SJCRH30 (cell line): ENCODE data around the gene FOXL1. TPM values are rescaled to one million over a fixed set of nuclear protein-coding genes. Genes with fewer than 3 reads are reported as not detected.

Source experiments
- DNase-seq, 2 experiments: peaks; one replicate each; pipeline ENCODE4 v3.0.0-alpha.2; 2015 to 2020
- H3K27ac ChIP-seq: fragments of 250-450 bp; sonication (Bioruptor Pico); 2 replicates; pipeline ENCODE4 v1.5.1; 2020; ENCODE audit warnings: mild to moderate bottlenecking, moderate library complexity
- H3K27me3 ChIP-seq: fragments of 250-450 bp; sonication (Bioruptor Pico); 2 replicates; pipeline ENCODE4 v1.5.1; 2020; ENCODE audit warnings: mild to moderate bottlenecking, moderate library complexity
- H3K36me3 ChIP-seq: fragments of 250-450 bp; sonication (Bioruptor Pico); 2 replicates; pipeline ENCODE4 v1.5.1; 2020; ENCODE audit warnings: mild to moderate bottlenecking, moderate library complexity
- H3K4me1 ChIP-seq: fragments of 250-450 bp; sonication (Bioruptor Pico); 2 replicates; pipeline ENCODE4 v1.5.1; 2020; ENCODE audit warnings: mild to moderate bottlenecking, moderate library complexity
- H3K4me3 ChIP-seq: fragments of 250-450 bp; sonication (Bioruptor Pico); 2 replicates; pipeline ENCODE4 v1.5.1; 2020; ENCODE audit warnings: mild to moderate bottlenecking, moderate library complexity
- H3K9me3 ChIP-seq: fragments of 250-450 bp; sonication (Bioruptor Pico); replicated peaks from 2 replicates; pipeline ENCODE4 v1.5.1; 2020; ENCODE audit warnings: mild to moderate bottlenecking, moderate library complexity
- total RNA-seq: library from RNA; depleted of rRNA; stranded (reverse); fragments of >200 nt; shearing (Covaris generic); gene quantifications from 2 replicates; pipeline ENCODE4 v1.2.3, GENCODE V29; 2014

FOXL1 gene
- total RNA-seq, 1 experiment from 2014 or later = 5.5 TPM

DNA sequence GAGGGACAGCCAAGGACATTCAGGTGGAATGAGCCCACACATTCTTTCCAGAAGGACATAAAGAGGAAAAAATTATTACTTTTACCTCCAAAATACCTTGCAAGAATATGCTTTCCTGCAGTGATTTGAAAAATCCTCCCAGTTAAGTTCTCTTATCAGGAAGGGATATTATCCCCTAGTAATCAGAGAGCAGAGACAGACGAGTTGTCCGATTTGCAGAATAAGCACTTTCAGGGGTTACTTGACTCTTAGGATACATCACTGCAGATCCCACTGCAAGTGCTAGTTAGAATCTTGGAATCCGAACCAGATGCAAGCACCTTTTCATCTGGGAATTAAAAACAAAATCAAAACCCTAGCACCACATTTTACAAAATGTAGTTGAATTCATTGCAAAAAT lies 33.6 kb downstream of the FOXL1 start:
- Histone ChIP-seq H3K36me3 (no peaks in the 10 kb centered on the region), H3K4me3 (no peak overlapping the region), H3K9me3 (no peaks in the 10 kb centered on the region), H3K27me3 (no peaks in the 10 kb centered on the region), H3K4me1 (peaks cover 4% of the 10 kb centered on the region; the same call in 1 of the 2 replicates), H3K27ac (no peak overlapping the region)
- no peak for DNase-seq

- no peak overlapping the region for H3K27ac ChIP-seq
Measured at GRCh38 chr16:86614699-86615098, 36.4 kb downstream of the FOXL1 start.

GRCh38 chr16:86616906-86617305 lies 38.6 kb downstream of the FOXL1 start:
- no peaks in the 10 kb centered on the region for H3K9me3 ChIP-seq

More at GRCh38 chr16:86614699-86615098, 36.4 kb downstream of the FOXL1 start:
- DNase-seq = no peak
- H3K9me3 ChIP-seq = no peaks in the 10 kb centered on the region
- H3K4me3 ChIP-seq = no peak overlapping the region
- no peaks in the 10 kb centered on the region for H3K36me3 ChIP-seq
- no peaks in the 10 kb centered on the region; the same call in 1 of the 2 replicates for H3K4me1 ChIP-seq
- H3K27me3 ChIP-seq = no peaks in the 10 kb centered on the region

GRCh38 chr16:86618431-86619238 lies 40.3 kb downstream of the FOXL1 start:
- Histone ChIP-seq H3K4me3 (no peak overlapping the region), H3K9me3 (no peaks in the 10 kb centered on the region), H3K4me1 (no peaks in the 10 kb centered on the region), H3K36me3 (no peaks in the 10 kb centered on the region), H3K27ac (no peak overlapping the region), H3K27me3 (no peaks in the 10 kb centered on the region)
- no peak for DNase-seq

More at GRCh38 chr16:86616906-86617305, 38.6 kb downstream of the FOXL1 start:
- no peak for DNase-seq
- Histone ChIP-seq H3K27ac (no peak overlapping the region), H3K27me3 (no peaks in the 10 kb centered on the region), H3K4me1 (no peaks in the 10 kb centered on the region), H3K4me3 (no peak overlapping the region), H3K36me3 (no peaks in the 10 kb centered on the region)

- Histone ChIP-seq H3K9me3 (no peaks in the 10 kb centered on the region), H3K36me3 (no peaks in the 10 kb centered on the region), H3K4me1 (no peaks in the 10 kb centered on the region), H3K4me3 (no peak overlapping the region), H3K27ac (no peak overlapping the region), H3K27me3 (no peaks in the 10 kb centered on the region)
- no peak for DNase-seq
Measured at GRCh38 chr16:86619239-86619794, 41.0 kb downstream of the FOXL1 start.

GRCh38 chr16:86620184-86620583 lies 41.8 kb downstream of the FOXL1 start:
- Histone ChIP-seq H3K27ac (no peak overlapping the region), H3K36me3 (no peaks in the 10 kb centered on the region), H3K9me3 (no peaks in the 10 kb centered on the region), H3K4me3 (no peak overlapping the region), H3K27me3 (no peaks in the 10 kb centered on the region), H3K4me1 (no peaks in the 10 kb centered on the region)
- no peak for DNase-seq

DNA sequence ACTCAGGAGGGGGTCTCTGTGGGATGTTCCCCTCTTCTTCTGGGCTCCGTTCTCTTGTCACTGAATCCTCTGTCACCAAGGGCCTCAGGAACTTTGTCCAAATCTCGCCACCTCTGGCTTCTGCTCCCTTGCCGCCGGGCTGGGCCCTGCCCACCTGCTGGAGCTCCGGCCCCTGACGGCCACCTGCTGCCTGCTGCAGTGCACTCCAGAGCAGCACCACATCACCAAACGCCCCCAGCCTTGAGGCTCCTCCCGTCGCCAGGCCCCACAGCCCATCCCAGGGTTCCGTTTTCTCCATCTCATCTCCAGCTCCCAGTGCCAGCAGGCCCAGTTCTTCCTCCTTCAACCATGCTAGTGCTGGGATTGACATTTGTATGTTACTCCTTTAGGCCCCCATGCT lies 43.6 kb downstream of the FOXL1 start:
- no peak overlapping the region for H3K4me3 ChIP-seq
- no peaks in the 10 kb centered on the region for H3K27me3 ChIP-seq
- no peak for DNase-seq
- H3K27ac ChIP-seq = no peak overlapping the region
- no peaks in the 10 kb centered on the region for H3K36me3 ChIP-seq
- H3K4me1 ChIP-seq = no peaks in the 10 kb centered on the region
- no peaks in the 10 kb centered on the region for H3K9me3 ChIP-seq

DNA sequence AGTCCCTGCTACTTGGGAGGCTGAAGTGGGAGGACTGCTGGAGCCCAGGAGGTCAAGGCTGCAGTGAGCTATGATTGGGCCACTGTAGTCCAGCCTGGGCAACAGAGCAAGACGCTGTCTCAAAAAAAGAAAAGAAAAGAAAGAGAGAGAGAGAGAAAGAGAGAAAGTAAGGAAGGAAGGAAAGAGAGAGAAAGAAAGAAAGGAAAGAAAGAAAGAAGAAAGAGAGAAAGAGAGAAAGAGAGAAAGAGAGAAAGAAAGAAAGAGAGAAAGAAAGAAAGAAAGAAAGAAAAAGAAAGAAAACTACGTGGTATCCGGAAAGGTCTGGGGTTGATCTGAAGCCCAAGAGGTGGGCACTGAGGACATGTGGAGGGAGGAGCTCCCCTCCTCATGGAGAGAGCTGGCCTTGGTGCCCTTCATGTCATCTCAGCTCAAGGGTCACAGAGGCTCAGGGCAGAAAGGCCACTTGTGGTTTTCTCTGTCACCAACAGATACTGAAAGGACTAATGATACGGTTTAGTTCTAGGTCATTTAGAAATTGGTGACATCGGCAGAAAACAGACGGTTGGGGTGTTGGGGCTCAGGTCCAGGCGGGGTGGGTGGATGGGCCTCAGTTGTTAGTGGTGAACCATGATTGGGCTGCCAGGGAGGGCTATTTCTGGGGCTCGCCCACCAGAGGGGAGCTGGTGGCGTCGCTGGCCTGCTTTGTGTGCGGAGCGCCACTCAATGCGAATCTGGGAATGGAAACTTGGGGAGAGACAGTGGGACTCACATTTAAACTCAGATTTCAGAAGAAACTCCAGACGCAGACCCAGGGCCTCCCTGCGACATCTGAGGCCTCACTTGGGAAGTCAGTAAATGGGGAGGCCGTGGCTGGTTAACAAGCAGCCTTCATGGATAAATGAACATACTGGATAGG lies 44.6 kb downstream of the FOXL1 start:
- Histone ChIP-seq H3K9me3 (no peaks in the 10 kb centered on the region), H3K4me3 (no peak overlapping the region), H3K4me1 (no peaks in the 10 kb centered on the region), H3K27me3 (no peaks in the 10 kb centered on the region), H3K36me3 (no peaks in the 10 kb centered on the region), H3K27ac (no peak overlapping the region)
- no peak for DNase-seq

DNA sequence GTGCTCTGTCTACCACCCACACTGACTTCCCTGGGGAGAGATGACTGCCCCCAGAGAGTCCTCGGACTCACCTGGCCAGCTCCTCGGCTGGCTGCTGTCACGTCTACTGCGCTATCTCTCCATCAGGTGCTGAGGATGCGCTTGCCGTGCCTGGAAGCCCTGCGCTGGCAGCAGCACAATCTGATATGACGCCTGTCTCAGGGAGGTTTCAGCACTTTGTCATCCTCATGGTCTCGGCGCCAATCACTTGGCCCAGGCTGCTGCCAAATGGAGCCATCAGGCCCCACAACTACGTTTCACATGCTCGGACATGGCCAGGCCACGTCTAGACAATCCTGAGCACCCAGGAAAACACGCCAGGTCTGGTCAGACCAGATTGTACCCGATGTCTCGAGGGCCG lies 46.7 kb downstream of the FOXL1 start:
- DNase-seq = no peak
- no peaks in the 10 kb centered on the region for H3K9me3 ChIP-seq
- H3K4me1 ChIP-seq = no peaks in the 10 kb centered on the region
- no peaks in the 10 kb centered on the region for H3K36me3 ChIP-seq
- no peak overlapping the region for H3K27ac ChIP-seq
- H3K27me3 ChIP-seq = no peaks in the 10 kb centered on the region
- no peak overlapping the region for H3K4me3 ChIP-seq

DNA sequence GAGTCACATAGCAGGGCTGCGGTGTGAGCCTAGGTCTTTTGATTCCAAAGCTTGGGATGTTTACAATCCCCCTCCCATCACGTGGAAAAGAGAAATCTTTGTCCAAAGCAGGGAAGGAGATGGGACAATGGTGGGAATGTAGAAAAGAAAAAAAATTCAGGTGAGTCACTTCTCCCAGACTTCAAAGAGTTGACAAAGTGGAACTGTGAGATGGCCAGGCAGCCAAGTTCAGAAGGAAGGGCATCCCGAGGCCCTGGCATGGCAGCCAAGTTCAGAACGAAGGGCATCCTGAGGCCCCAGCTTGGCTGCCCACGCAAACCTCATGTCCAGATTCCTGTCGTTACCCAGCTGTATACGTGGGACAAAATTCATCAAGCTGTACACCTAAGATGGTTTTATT lies 47.5 kb downstream of the FOXL1 start:
- no peak for DNase-seq
- Histone ChIP-seq H3K36me3 (no peaks in the 10 kb centered on the region), H3K4me1 (no peaks in the 10 kb centered on the region), H3K27ac (no peak overlapping the region), H3K4me3 (no peak overlapping the region), H3K27me3 (no peaks in the 10 kb centered on the region), H3K9me3 (no peaks in the 10 kb centered on the region)

GRCh38 chr16:86626284-86626683 lies 47.9 kb downstream of the FOXL1 start:
- no peaks in the 10 kb centered on the region for H3K9me3 ChIP-seq
- H3K4me3 ChIP-seq = no peak overlapping the region
- no peaks in the 10 kb centered on the region for H3K4me1 ChIP-seq
- no peak for DNase-seq
- H3K36me3 ChIP-seq = no peaks in the 10 kb centered on the region
- H3K27ac ChIP-seq = no peak overlapping the region
- no peaks in the 10 kb centered on the region for H3K27me3 ChIP-seq

GRCh38 chr16:86626966-86627365 lies 48.6 kb downstream of the FOXL1 start:
- no peak overlapping the region for H3K27ac ChIP-seq
- H3K36me3 ChIP-seq = no peaks in the 10 kb centered on the region
- H3K4me1 ChIP-seq = no peaks in the 10 kb centered on the region
- no peak overlapping the region for H3K4me3 ChIP-seq
- no peak for DNase-seq
- H3K27me3 ChIP-seq = no peaks in the 10 kb centered on the region
- H3K9me3 ChIP-seq = no peaks in the 10 kb centered on the region

DNA sequence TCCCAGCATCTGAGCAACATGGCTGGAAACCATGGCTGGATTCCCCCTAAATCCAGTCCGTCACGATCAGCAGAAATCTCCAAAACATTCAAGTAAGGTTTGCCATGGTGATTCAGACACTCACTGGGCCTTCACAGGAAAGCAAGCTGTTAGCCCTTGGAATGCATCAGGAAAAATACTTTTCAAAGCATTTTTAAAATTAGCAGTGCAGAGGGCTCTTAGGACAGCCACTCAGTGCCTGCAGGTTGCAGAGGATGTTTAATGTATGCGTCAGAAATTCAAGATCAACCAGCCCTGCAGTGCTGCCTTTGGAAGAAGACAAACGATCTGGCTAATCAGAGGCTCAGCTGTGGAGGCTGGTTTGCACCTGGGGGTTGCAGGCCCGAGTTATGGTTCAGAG lies 50.3 kb downstream of the FOXL1 start:
- Histone ChIP-seq H3K27ac (no peak overlapping the region), H3K36me3 (no peaks in the 10 kb centered on the region), H3K4me3 (no peak overlapping the region), H3K9me3 (no peaks in the 10 kb centered on the region), H3K4me1 (no peaks in the 10 kb centered on the region), H3K27me3 (no peaks in the 10 kb centered on the region)
- DNase-seq = no peak

DNA sequence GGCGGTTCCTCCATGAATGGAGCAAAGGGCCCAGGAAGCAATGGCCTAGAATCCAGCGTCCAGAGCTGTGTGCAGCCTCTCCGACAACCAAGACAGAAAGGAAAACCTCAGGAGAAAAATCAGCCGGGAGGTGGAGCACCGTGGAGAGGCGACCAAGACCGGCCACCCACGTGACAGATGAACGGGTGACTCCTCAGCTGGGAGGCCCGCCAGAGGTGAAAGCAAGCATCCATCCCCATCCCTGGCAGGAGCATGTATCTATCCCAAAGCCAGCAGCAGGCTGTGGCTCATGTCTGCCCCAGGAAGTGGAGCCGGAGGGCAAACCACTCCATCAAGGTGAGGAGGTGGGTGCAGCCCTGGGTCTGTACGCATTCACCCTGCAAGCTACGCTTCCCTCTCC lies 52.1 kb downstream of the FOXL1 start:
- no peak for DNase-seq
- no peak overlapping the region for H3K4me3 ChIP-seq
- H3K36me3 ChIP-seq = no peaks in the 10 kb centered on the region
- no peak overlapping the region for H3K27ac ChIP-seq
- no peaks in the 10 kb centered on the region for H3K27me3 ChIP-seq
- peaks cover 11% of the 10 kb centered on the region for H3K4me1 ChIP-seq
- H3K9me3 ChIP-seq = no peaks in the 10 kb centered on the region

GRCh38 chr16:86631444-86631843 lies 53.1 kb downstream of the FOXL1 start:
- no peak overlapping the region for H3K4me3 ChIP-seq
- H3K36me3 ChIP-seq = no peaks in the 10 kb centered on the region
- no peak overlapping the region for H3K27ac ChIP-seq
- peaks cover 16% of the 10 kb centered on the region for H3K4me1 ChIP-seq
- no peaks in the 10 kb centered on the region for H3K9me3 ChIP-seq
- no peaks in the 10 kb centered on the region for H3K27me3 ChIP-seq
- no peak for DNase-seq
